ENCODE results near the gene LIN54. TPM values are rescaled to one million over a fixed set of nuclear protein-coding genes. Genes with fewer than 3 reads are reported as not detected.

The LIN54 gene
- total and polyA plus RNA-seq, 7 donors, result 4.6 to 10.0 (median 6.5) TPM

GRCh38 chr4:82954212-82954611 is 56.4 kb downstream of the LIN54 start:
- no peak for DNase-seq
- no peak overlapping the region for H3K27ac ChIP-seq
- intact Hi-C loops (cut with DNase I), result no loop called here
- peaks cover 0 to 3% (median 0%) of the 10 kb centered on the region in 4 donors for H3K36me3 ChIP-seq
- no peaks in the 10 kb centered on the region for H3K9me3 ChIP-seq
- no peak for TF ChIP-seq POLR2A (IDR thresholded peaks at IDR 0.05)
- TF ChIP-seq EP300 (IDR thresholded peaks at IDR 0.05), result no peak
- TF ChIP-seq CTCF (IDR thresholded peaks at IDR 0.05), result no peak
- no peak for TF ChIP-seq POLR2AphosphoS5 (IDR thresholded peaks at IDR 0.05)
- no peaks in the 10 kb centered on the region for H3K4me1 ChIP-seq
- H3K27me3 ChIP-seq, result no peaks in the 10 kb centered on the region
- no peak overlapping the region for H3K4me3 ChIP-seq
- 95 to 97% methylated on average over 4 of the region's 4 CpGs for WGBS, 2 donors

GRCh38 chr4:82951196-82951595 is 59.4 kb downstream of the LIN54 start:
- TF ChIP-seq POLR2A (IDR thresholded peaks at IDR 0.05) (no peak), POLR2AphosphoS5 (IDR thresholded peaks at IDR 0.05) (no peak), CTCF (IDR thresholded peaks at IDR 0.05) (no peak), EP300 (IDR thresholded peaks at IDR 0.05) (no peak)
- no peaks in the 10 kb centered on the region for H3K4me1 ChIP-seq
- intact Hi-C loops (cut with DNase I), result no loop called here

GRCh38 chr4:82948647-82949204 is 61.9 kb downstream of the LIN54 start:
- no peaks in the 10 kb centered on the region for H3K4me1 ChIP-seq
- 96 to 100% methylated on average over 1 of the region's 1 CpG for WGBS, 2 donors
- peaks cover 0 to 9% (median 0%) of the 10 kb centered on the region in 4 donors for H3K36me3 ChIP-seq
- H3K27ac ChIP-seq, result no peak overlapping the region
- no peak for DNase-seq
- intact Hi-C loops (cut with DNase I), result no loop called here
- H3K27me3 ChIP-seq, result no peaks in the 10 kb centered on the region
- TF ChIP-seq CTCF (IDR thresholded peaks at IDR 0.05) (no peak), POLR2AphosphoS5 (IDR thresholded peaks at IDR 0.05) (no peak), EP300 (IDR thresholded peaks at IDR 0.05) (no peak), POLR2A (IDR thresholded peaks at IDR 0.05) (no peak)
- H3K4me3 ChIP-seq, result no peak overlapping the region
- no peaks in the 10 kb centered on the region for H3K9me3 ChIP-seq

More at GRCh38 chr4:82951196-82951595, 59.4 kb downstream of the LIN54 start:
- no peak for DNase-seq
- Histone ChIP-seq H3K9me3 (no peaks in the 10 kb centered on the region), H3K27me3 (no peaks in the 10 kb centered on the region), H3K36me3 (peaks cover 0 to 3% (median 0%) of the 10 kb centered on the region in 4 donors), H3K27ac (no peak overlapping the region), H3K4me3 (no peak overlapping the region)
- 98% methylated on average over 2 of the region's 2 CpGs for WGBS, 2 donors

- Histone ChIP-seq H3K27me3 (no peaks in the 10 kb centered on the region), H3K4me3 (no peak overlapping the region), H3K27ac (no peak overlapping the region), H3K9me3 (no peaks in the 10 kb centered on the region), H3K36me3 (peaks cover 0 to 7% (median 0%) of the 10 kb centered on the region in 4 donors), H3K4me1 (no peaks in the 10 kb centered on the region)
- TF ChIP-seq POLR2A (IDR thresholded peaks at IDR 0.05), result no peak
- no peak for TF ChIP-seq POLR2AphosphoS5 (IDR thresholded peaks at IDR 0.05)
- no peak for TF ChIP-seq EP300 (IDR thresholded peaks at IDR 0.05)
- TF ChIP-seq CTCF (IDR thresholded peaks at IDR 0.05), result no peak
- DNase-seq, result no peak
- intact Hi-C loops (cut with DNase I), result no loop called here
Observed at GRCh38 chr4:82947498-82947897, 63.1 kb downstream of the LIN54 start.

- intact Hi-C loops (cut with DNase I), result no loop called here
- Histone ChIP-seq H3K4me3 (no peak overlapping the region), H3K36me3 (peaks cover under 1 to 65% (median 16%) of the 10 kb centered on the region in 4 donors), H3K9me3 (no peaks in the 10 kb centered on the region), H3K27ac (no peak overlapping the region), H3K27me3 (no peaks in the 10 kb centered on the region), H3K4me1 (no peaks in the 10 kb centered on the region)
- DNase-seq, result no peak
- TF ChIP-seq POLR2AphosphoS5 (IDR thresholded peaks at IDR 0.05), result no peak
- TF ChIP-seq EP300 (IDR thresholded peaks at IDR 0.05), result no peak
- no peak for TF ChIP-seq POLR2A (IDR thresholded peaks at IDR 0.05)
- TF ChIP-seq CTCF (IDR thresholded peaks at IDR 0.05), result no peak
- WGBS, 2 donors, result 91% methylated on average over 2 of the region's 2 CpGs
Observed at GRCh38 chr4:82939414-82939813, 71.2 kb downstream of the LIN54 start.

Data from sigmoid colon (tissue), 7 donors.